BLaER1 treated with 17β-estradiol and CSF1 and Interleukin-3, amounts not matched to agents 10 nM and 100 nM (cell line): ENCODE results near the gene FBXL16.

Experiments used
- H3K27ac ChIP-seq, 11 experiments: shearing (Covaris generic); formaldehyde crosslinking; 2 replicates each; pipeline ENCODE4 v1.8.1; 2022
- H3K27me3 ChIP-seq, 11 experiments: shearing (Covaris generic); formaldehyde crosslinking; 2 replicates each; pipeline ENCODE4 v1.8.1; 2022
- H3K36me3 ChIP-seq, 11 experiments: shearing (Covaris generic); formaldehyde crosslinking; 2 replicates each; pipeline ENCODE4 v1.8.1; 2022
- H3K4me1 ChIP-seq, 10 experiments: shearing (Covaris generic); formaldehyde crosslinking; 2 replicates each; pipeline ENCODE4 v1.8.1; 2022
- H3K4me2 ChIP-seq, 11 experiments: shearing (Covaris generic); formaldehyde crosslinking; 2 replicates each; pipeline ENCODE4 v1.8.1; 2022
- H3K4me3 ChIP-seq, 10 experiments: shearing (Covaris generic); formaldehyde crosslinking; 2 replicates each; pipeline ENCODE4 v1.8.1; 2022
- H3K9ac ChIP-seq, 11 experiments: shearing (Covaris generic); formaldehyde crosslinking; 2 replicates each; pipeline ENCODE4 v1.8.1; 2022
- H3K9me3 ChIP-seq, 11 experiments: shearing (Covaris generic); formaldehyde crosslinking; replicated peaks in 1 of 11; 2 replicates each; pipeline ENCODE4 v1.8.1; 2022
- H4K20me1 ChIP-seq, 11 experiments: shearing (Covaris generic); formaldehyde crosslinking; 2 replicates each; pipeline ENCODE4 v1.8.1; 2022
- Cebpa-rat ChIP-seq, 11 experiments: shearing (Covaris generic); IDR thresholded peaks; 2 replicates each; pipeline ENCODE4 v1.8.1; 2022

FBXL16 gene

DNA sequence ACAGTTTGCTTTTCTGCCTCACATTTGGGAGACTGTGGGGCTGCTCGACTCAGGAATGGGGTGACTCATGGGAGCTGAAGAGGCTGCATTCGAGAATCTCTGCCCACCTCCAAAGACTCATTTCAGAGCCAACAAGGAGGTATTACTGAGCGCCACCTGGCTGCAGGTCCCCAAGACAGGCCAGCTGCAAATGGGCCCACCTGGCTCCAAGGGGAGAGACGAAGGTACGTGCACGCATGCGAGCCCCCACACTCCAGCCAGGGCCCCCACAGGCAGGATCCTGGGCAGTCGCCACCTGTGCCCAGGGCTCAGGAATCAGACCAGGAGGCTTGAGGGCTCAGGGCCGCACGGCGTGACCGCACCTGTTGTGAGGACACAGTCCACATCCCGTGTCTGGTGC lies 27.3 kb upstream of the FBXL16 start:
- no peak for TF ChIP-seq Cebpa-rat (IDR thresholded peaks at IDR 0.05)
- Histone ChIP-seq H3K4me3 (no peak overlapping the region), H3K4me1 (peaks cover 20 to 85% (median 66%) of the 10 kb centered on the region in 10 experiments), H4K20me1 (peaks cover 18 to 73% (median 55%) of the 10 kb centered on the region in 11 experiments; a peak in 21 of 22 replicates), H3K9me3 (no peaks in the 10 kb centered on the region), H3K4me2 (0 out of 22 replicates have a peak overlapping the region, but pooled peaks of 1 of the 11 experiments have one; percentile 4), H3K27ac (no peak overlapping the region), H3K36me3 (peaks cover 58 to 85% (median 79%) of the 10 kb centered on the region in 11 experiments), H3K27me3 (no peaks in the 10 kb centered on the region), H3K9ac (0 out of 22 replicates have a peak overlapping the region, but pooled peaks of 1 of the 11 experiments have one; percentile 1)

DNA sequence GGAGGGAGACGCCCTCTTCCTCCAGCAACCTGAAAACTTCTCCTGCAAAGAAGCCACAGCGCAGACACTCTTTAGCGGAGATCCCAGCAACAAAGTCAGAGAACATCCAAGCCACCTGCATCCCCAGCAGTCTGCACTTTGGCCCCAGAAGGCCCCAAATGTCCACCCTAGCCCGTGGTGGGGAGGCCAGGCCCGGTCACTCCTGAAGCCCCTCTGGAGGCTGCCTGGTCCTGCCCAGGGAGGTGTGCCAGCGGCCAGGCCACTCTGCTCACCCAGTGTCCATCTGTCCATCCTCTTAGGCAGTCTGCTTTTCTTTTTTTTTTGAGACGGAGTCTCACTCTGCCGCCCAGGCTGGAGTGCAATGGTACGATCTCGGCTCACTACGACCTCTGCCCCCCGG lies 26.7 kb upstream of the FBXL16 start:
- H3K36me3 ChIP-seq, result peaks cover 58 to 83% (median 79%) of the 10 kb centered on the region in 11 experiments
- no peak for TF ChIP-seq Cebpa-rat (IDR thresholded peaks at IDR 0.05)

DNA sequence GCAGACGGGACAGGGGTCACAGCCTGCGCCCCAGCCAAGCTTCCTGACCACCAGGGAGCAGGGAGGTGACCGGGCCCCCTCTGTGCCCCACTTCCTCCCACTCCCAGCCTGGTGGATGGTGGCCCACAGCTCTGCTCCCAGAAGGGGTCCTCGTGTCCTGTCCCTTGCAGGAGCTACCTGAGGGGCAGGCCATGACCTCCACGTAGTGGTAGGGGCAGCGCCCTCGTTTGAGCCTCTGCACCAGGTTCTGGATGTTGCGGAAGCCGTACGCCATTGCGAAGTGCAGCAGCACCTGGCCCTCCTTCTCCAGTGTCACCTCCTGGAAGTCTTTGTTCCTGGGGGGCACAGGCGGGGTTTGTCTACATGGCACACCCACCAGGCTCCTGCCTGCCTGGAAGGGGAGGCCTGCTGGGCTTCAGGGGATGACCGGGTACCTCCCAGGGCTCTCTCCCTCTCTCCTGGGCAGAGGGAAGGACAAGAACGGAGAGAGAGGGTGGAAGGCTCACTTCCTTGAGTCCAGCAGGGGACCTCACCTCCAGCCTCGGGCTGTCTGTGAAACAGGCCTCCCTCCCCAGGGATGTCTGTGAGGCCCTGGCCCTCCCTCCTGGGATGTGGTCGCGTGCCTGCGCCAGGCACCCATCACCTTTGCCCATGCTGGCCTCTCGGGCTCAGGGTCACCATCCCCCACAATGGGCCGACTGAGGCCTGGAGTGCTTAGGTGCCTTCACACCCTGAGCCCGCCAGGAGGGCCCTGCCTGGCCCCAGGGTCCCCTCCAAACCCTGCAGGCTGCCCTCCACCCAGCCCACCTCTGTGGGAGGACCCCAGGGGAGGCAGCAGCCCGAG lies 25.3 kb upstream of the FBXL16 start:
- Histone ChIP-seq H3K36me3 (peaks cover 56 to 70% (median 64%) of the 10 kb centered on the region in 11 experiments), H3K4me1 (peaks cover 3 to 80% (median 62%) of the 10 kb centered on the region in 10 experiments; a peak in 18 of 20 replicates), H3K27ac (no peak overlapping the region), H4K20me1 (peaks cover 18 to 80% (median 62%) of the 10 kb centered on the region in 11 experiments; a peak in 21 of 22 replicates), H3K27me3 (peaks cover 0 to 8% (median 0%) of the 10 kb centered on the region in 11 experiments; a peak in 7 of 22 replicates), H3K9ac (0 out of 22 replicates have a peak overlapping the region, but pooled peaks of 1 of the 11 experiments have one; percentile 13), H3K4me3 (no peak overlapping the region), H3K4me2 (peak overlapping the region in 6 of 11 experiments; percentile 3 to 41 (median 14); a peak in 4 of 22 replicates), H3K9me3 (no peaks in the 10 kb centered on the region)
- no peak for TF ChIP-seq Cebpa-rat (IDR thresholded peaks at IDR 0.05)

More for the DNA sequence above, 26.7 kb upstream of the FBXL16 start:
- Histone ChIP-seq H3K4me2 (peak overlapping the region in 2 of 11 experiments; percentile 4 to 41; a peak in 1 of 22 replicates), H3K9ac (no peak overlapping the region), H3K4me3 (no peak overlapping the region), H4K20me1 (peaks cover 18 to 73% (median 55%) of the 10 kb centered on the region in 11 experiments; a peak in 21 of 22 replicates), H3K4me1 (peaks cover 14 to 84% (median 65%) of the 10 kb centered on the region in 10 experiments), H3K27ac (no peak overlapping the region), H3K27me3 (no peaks in the 10 kb centered on the region), H3K9me3 (no peaks in the 10 kb centered on the region)

GRCh38 chr16:729768-730665 lies 24.4 kb upstream of the FBXL16 start:
- peaks cover 13 to 80% (median 64%) of the 10 kb centered on the region in 11 experiments; a peak in 21 of 22 replicates for H4K20me1 ChIP-seq
- H3K36me3 ChIP-seq, result peaks cover 48 to 61% (median 56%) of the 10 kb centered on the region in 11 experiments
- H3K4me2 ChIP-seq, result 0 out of 22 replicates have a peak overlapping the region, but pooled peaks of 1 of the 11 experiments have one; percentile 13
- no peak overlapping the region for H3K9ac ChIP-seq
- no peaks in the 10 kb centered on the region for H3K9me3 ChIP-seq
- peaks cover 0 to 17% (median 0%) of the 10 kb centered on the region in 11 experiments; a peak in 7 of 22 replicates for H3K27me3 ChIP-seq
- peaks cover 8 to 80% (median 62%) of the 10 kb centered on the region in 10 experiments; a peak in 18 of 20 replicates for H3K4me1 ChIP-seq
- no peak for TF ChIP-seq Cebpa-rat (IDR thresholded peaks at IDR 0.05)
- no peak overlapping the region for H3K4me3 ChIP-seq
- no peak overlapping the region for H3K27ac ChIP-seq

DNA sequence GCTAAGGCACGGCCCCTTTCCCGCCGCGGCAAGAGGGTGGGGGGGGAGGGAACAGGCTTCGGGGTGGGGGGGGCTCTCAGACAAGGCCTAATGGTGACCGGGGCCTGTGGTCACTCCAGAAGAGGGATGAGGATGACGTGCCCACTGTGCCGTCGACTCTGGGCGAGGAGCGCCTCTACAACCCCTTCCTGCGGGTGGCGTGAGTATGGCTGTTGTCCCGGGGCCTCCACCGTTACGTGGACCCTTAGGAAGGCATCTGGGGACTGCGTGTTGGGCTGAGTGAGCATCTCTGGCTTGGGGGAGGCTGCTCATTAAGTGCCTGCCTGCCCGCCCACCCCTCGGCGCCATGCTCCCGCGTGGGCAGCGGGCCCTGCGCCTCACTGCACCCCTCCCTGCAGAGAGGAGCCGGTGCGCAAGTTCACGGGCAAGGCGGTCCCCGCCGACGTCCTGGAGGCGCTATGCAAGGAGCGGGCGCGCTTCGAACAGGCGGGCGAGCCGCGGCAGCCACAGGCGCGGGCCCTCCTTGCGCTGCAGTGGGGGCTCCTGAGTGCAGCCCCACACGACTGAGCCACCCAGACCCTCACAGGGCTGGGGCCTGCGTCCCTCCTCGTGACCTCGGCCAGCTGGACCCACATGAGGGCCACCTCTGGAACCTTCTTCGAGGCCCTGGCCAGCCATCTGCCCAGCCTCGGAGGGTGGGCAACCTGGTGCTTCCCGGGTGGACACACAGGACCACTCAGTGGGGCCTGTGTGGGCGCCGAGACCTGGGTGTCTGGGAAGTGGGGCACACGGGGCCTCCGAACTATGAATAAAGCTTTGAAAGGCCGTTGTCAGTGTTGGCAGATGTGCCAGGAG lies 23.5 kb upstream of the FBXL16 start:
- peak overlapping the region; percentile 96 to 100 (median 100); a peak in 21 of 22 replicates for H3K4me2 ChIP-seq

DNA sequence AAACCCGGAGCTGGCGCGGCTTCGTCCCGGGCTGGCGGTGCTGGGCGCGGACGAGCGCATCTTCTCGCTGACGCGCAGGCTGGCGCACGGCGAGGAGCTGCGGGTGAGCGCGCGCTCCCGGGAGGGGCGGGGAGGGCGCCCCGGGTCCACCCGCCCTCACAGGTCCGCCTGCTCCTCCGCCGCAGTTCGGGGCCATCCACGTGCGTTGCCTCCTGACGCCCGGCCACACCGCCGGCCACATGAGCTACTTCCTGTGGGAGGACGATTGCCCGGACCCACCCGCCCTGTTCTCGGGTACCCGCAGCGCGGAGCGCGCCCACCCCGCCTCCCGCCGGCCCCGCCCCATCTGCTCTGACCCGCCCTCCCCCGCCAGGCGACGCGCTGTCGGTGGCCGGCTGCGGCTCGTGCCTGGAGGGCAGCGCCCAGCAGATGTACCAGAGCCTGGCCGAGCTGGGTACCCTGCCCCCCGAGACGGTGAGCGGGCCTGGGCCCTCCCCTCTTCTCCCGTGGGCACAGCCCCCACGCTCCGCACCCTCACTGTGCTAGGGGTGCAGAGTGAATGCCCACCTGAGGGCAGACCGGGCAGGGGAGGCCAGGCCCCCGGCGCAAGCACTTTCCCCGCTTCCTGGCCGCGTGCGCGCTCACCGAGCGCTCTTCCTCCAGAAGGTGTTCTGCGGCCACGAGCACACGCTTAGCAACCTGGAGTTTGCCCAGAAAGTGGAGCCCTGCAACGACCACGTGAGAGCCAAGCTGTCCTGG lies 22.7 kb upstream of the FBXL16 start:
- Histone ChIP-seq H3K4me2 (peak overlapping the region; percentile 96 to 100 (median 100)), H3K27me3 (peaks cover 0 to 34% (median 0%) of the 10 kb centered on the region in 11 experiments; a peak in 7 of 22 replicates), H3K36me3 (peaks cover 31 to 44% (median 39%) of the 10 kb centered on the region in 11 experiments), H4K20me1 (peaks cover 28 to 80% (median 66%) of the 10 kb centered on the region in 11 experiments; a peak in 21 of 22 replicates), H3K4me3 (peak overlapping the region; percentile 67 to 78 (median 73); a peak in 19 of 20 replicates), H3K9me3 (no peaks in the 10 kb centered on the region), H3K9ac (peak overlapping the region in 10 of 11 experiments; percentile 42 to 84 (median 80); a peak in 15 of 22 replicates), H3K27ac (peak overlapping the region in 3 of 11 experiments; percentile 77 to 83 (median 80); a peak in 6 of 22 replicates), H3K4me1 (peaks cover 11 to 80% (median 67%) of the 10 kb centered on the region in 10 experiments; a peak in 19 of 20 replicates)
- no peak for TF ChIP-seq Cebpa-rat (IDR thresholded peaks at IDR 0.05)

More for the DNA sequence above, 23.5 kb upstream of the FBXL16 start:
- peak overlapping the region in 4 of 10 experiments; percentile 74 to 78 (median 74); a peak in 7 of 20 replicates for H3K4me3 ChIP-seq
- peaks cover 39 to 52% (median 47%) of the 10 kb centered on the region in 11 experiments for H3K36me3 ChIP-seq
- H3K27ac ChIP-seq, result no peak overlapping the region
- peaks cover 20 to 80% (median 66%) of the 10 kb centered on the region in 11 experiments; a peak in 21 of 22 replicates for H4K20me1 ChIP-seq
- H3K27me3 ChIP-seq, result peaks cover 0 to 26% (median 0%) of the 10 kb centered on the region in 11 experiments; a peak in 7 of 22 replicates
- H3K9me3 ChIP-seq, result no peaks in the 10 kb centered on the region
- TF ChIP-seq Cebpa-rat (IDR thresholded peaks at IDR 0.05), result no peak
- H3K4me1 ChIP-seq, result peaks cover 8 to 80% (median 63%) of the 10 kb centered on the region in 10 experiments; a peak in 18 of 20 replicates
- no peak overlapping the region for H3K9ac ChIP-seq
